Measurements from ENCODE around the gene BIN1.

BIN1 gene

DNA sequence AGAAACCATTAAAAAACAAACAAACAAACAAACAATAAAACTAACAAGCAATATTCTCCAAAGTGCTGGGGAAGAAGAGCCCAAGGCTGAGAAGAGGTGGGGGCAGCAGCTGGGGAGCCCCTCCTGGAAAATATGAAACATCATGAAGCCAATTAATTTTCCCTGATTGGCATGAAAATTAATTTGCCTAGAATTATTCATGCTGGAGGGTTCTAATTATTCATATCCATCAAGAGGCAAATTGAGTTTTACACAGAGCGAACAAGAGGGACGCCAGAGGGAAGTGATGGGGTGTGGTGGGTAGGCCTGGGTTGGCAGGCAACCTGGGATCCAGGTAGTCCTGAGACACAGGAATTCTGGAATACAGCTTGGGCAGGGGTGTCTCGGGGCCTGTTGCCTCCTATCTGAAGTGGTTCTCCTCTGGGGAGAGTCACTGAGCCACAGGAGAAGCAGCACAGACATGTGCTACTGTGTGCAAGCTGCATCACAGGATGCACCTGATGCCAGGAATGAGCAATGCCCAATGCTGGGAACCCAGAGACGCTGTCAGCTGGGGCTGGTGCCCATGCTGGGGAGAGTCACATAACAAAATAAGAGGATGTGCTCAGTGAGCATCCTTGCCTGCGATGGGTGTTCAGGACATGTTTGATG, 107.7 kb downstream of the BIN1 start:
- DNase-seq (ENCODE audit: low read depth), result no peak

DNA sequence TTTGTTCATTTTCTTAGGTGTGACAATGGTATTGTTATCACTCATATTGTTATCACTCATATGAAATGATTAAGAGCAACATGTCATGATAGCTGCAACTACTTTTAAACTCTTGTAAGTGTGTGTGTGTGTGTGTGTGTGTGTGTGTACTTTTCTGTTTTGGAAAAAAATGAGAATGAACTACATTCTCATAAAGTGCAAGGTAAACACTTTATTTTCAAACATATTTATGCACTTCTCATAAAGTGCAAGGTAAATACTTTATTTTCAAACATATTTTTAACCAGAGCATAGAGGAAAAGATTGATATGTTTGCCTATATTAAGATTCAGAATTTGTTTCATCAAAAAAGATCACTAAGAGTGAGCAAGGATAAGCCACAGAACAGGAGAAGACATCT, 108.5 kb downstream of the BIN1 start:
- no peak for DNase-seq (ENCODE audit: low read depth)
